ENCODE data around the gene DPEP1. TPM values are rescaled to one million over a fixed set of nuclear protein-coding genes. Genes with fewer than 3 reads are reported as not detected.

The DPEP1 gene
- total RNA-seq, 1 experiment from 2014 or later = 1.1 TPM

GRCh38 chr16:89615176-89615575 lies 1.7 kb downstream of the DPEP1 start:
- H4K5ac ChIP-seq (ENCODE audit: insufficient read length, low read depth, low read length) = no peak overlapping the region
- Mint-ChIP-seq H3K27ac (peak overlapping the region in 1 of 3 experiments; percentile 74; a peak in 1 of 7 replicates), H3K9me3 (peaks cover 0 to 2% of the 10 kb centered on the region in 2 experiments; a peak in 2 of 5 replicates), H3K36me3 (ENCODE audit: insufficient read depth in 1 of 3, low read depth in 3 of 3) (peaks cover 0 to 5% (median 3%) of the 10 kb centered on the region in 3 experiments; a peak in 3 of 7 replicates), H3K4me1 (peaks cover 6 to 24% of the 10 kb centered on the region in 2 experiments), H3K4me3 (no peak overlapping the region), H3K27me3 (ENCODE audit: low read depth) (no peaks in the 10 kb centered on the region; the same call in 1 of the 2 replicates)
- no peak overlapping the region for H2AFZ ChIP-seq (ENCODE audit: low read length)
- H4K8ac ChIP-seq (replicated peaks; ENCODE audit: insufficient read length, low read depth, low read length) = no peak overlapping the region
- H2BK15ac ChIP-seq (ENCODE audit: low read depth, low read length) = no peak overlapping the region
- H2BK5ac ChIP-seq (ENCODE audit: insufficient read length, low read length) = no peak overlapping the region
- no peak for TF ChIP-seq CTCF (conservative IDR thresholded peaks at IDR 0.05)
- no peak overlapping the region for H2BK12ac ChIP-seq (ENCODE audit: insufficient read length, low read depth, low read length)
- no peak overlapping the region for H3K14ac ChIP-seq (ENCODE audit: insufficient read depth, low read length)
- no peak overlapping the region for H3K23ac ChIP-seq (ENCODE audit: insufficient read length, low read depth, low read length)
- H3K4me2 ChIP-seq (ENCODE audit: insufficient read depth, insufficient read length, low read length) = no peak overlapping the region
- H3K9me3 ChIP-seq (ENCODE audit: control insufficient read depth, low read depth, low read length) = no peaks in the 10 kb centered on the region
- H4K20me1 ChIP-seq (ENCODE audit: control insufficient read depth, insufficient read depth, insufficient read length) = no peaks in the 10 kb centered on the region
- H3K4me1 ChIP-seq (ENCODE audit: insufficient read depth, low read length) = no peaks in the 10 kb centered on the region; the same call in 1 of the 2 replicates
- H3K56ac ChIP-seq (ENCODE audit: insufficient read length, low read depth, low read length) = no peak overlapping the region
- DNase-seq = no peak
- H3K27ac ChIP-seq (ENCODE audit: insufficient read length, low read depth, low read length) = no peak overlapping the region
- no peak overlapping the region for H3K9ac ChIP-seq (ENCODE audit: extremely low read depth, insufficient read length, low read length)
- WGBS (ENCODE audit: extremely low coverage, insufficient read length, low lambda C conversion rate) = no CpG with 5 or more reads among the region's 13 CpGs
- no peak overlapping the region for H4K91ac ChIP-seq (ENCODE audit: insufficient read length, low read depth, low read length)
- H3K4ac ChIP-seq (ENCODE audit: low read depth, low read length) = no peak overlapping the region
- no peaks in the 10 kb centered on the region for H3K27me3 ChIP-seq (ENCODE audit: insufficient read depth, low read length)
- no peaks in the 10 kb centered on the region for H3K23me2 ChIP-seq (ENCODE audit: insufficient read length, low read depth, low read length, poor library complexity, severe bottlenecking)
- no peak overlapping the region for H2AK5ac ChIP-seq (ENCODE audit: insufficient read length, low read length)
- no peak overlapping the region for H2BK20ac ChIP-seq (ENCODE audit: low read depth, low read length, poor library complexity, severe bottlenecking)
- H3K79me1 ChIP-seq (ENCODE audit: insufficient read depth, low read depth, low read length, poor library complexity, severe bottlenecking) = no peaks in the 10 kb centered on the region
- no peak overlapping the region for H2BK120ac ChIP-seq (ENCODE audit: low read depth, low read length, poor library complexity, severe bottlenecking)
- H3K79me2 ChIP-seq (ENCODE audit: insufficient read depth, low read length) = no peaks in the 10 kb centered on the region
- H3T11ph ChIP-seq (ENCODE audit: low read length) = no peak overlapping the region
- H3K18ac ChIP-seq (ENCODE audit: insufficient read length, low read depth, low read length) = no peak overlapping the region

Data from H9 (cell line).